RWPE2 (cell line): ENCODE measurements around the gene TBC1D2B.
A peak's percentile ranks its signal among the peaks of the same experiment; 100 is the strongest.
"Not testable (repeated sequence)": the region's sequence is repeated elsewhere in the genome, so short reads cannot be mapped to it uniquely, and the experiment has no call there.

Experiments
- ATAC-seq: fragments of 200-7000 bp; cut with Tn5 transposase; 3 replicates; pipeline ENCODE4 v1.9.1; 2021; ENCODE audit warnings: low read depth
- DNase-seq: peaks from one replicate; pipeline ENCODE4 v3.0.0-alpha.2; 2020; ENCODE audit warnings: low spot score
- H3K27ac ChIP-seq: fragments of 450-650 bp; 2 replicates; pipeline ENCODE4 v1.5.1; 2017; ENCODE audit warnings: mild to moderate bottlenecking; ENCODE audit not compliant: poor library complexity, severe bottlenecking
- H3K27me3 ChIP-seq: fragments of 250-450 bp; sonication (Bioruptor Pico); 2 replicates; pipeline ENCODE4 v1.5.1; 2021; ENCODE audit warnings: mild to moderate bottlenecking, moderate library complexity; ENCODE audit not compliant: insufficient read depth, poor library complexity, severe bottlenecking
- H3K36me3 ChIP-seq: fragments of 250-450 bp; sonication (Bioruptor Pico); 2 replicates; pipeline ENCODE4 v1.5.1; 2020; ENCODE audit warnings: low read depth, mild to moderate bottlenecking, moderate library complexity
- H3K4me1 ChIP-seq: fragments of 250-450 bp; sonication (Bioruptor Pico); 2 replicates; pipeline ENCODE4 v1.5.1; 2021; ENCODE audit warnings: mild to moderate bottlenecking, moderate library complexity; ENCODE audit not compliant: insufficient read depth, poor library complexity, severe bottlenecking
- H3K4me3 ChIP-seq: fragments of 250-450 bp; sonication (Bioruptor Pico); 2 replicates; pipeline ENCODE4 v1.5.1; 2021; ENCODE audit warnings: mild to moderate bottlenecking, moderate library complexity; ENCODE audit not compliant: severe bottlenecking
- H3K9me3 ChIP-seq: fragments of 250-450 bp; sonication (Bioruptor Pico); 2 replicates; pipeline ENCODE4 v1.5.1; 2021; ENCODE audit warnings: mild to moderate bottlenecking, moderate library complexity; ENCODE audit not compliant: severe bottlenecking
- CTCF ChIP-seq: fragments of 450-650 bp; IDR thresholded peaks from one replicate; pipeline ENCODE4 v1.5.1; 2017; ENCODE audit warnings: mild to moderate bottlenecking, moderate library complexity; ENCODE audit not compliant: poor library complexity, severe bottlenecking

The TBC1D2B gene

GRCh38 chr15:77992356-77993222 lies 84.9 kb downstream of the TBC1D2B start:
- TF ChIP-seq CTCF = no peak
- Histone ChIP-seq H3K4me3 (no peak overlapping the region), H3K27me3 (no peaks in the 10 kb centered on the region), H3K9me3 (no peaks in the 10 kb centered on the region), H3K4me1 (peaks cover 21% of the 10 kb centered on the region), H3K36me3 (peaks cover 5% of the 10 kb centered on the region; the same call in 1 of the 2 replicates), H3K27ac (peak overlapping the region; percentile 91)
- no peak for ATAC-seq
- DNase-seq = peak; percentile 67

DNA sequence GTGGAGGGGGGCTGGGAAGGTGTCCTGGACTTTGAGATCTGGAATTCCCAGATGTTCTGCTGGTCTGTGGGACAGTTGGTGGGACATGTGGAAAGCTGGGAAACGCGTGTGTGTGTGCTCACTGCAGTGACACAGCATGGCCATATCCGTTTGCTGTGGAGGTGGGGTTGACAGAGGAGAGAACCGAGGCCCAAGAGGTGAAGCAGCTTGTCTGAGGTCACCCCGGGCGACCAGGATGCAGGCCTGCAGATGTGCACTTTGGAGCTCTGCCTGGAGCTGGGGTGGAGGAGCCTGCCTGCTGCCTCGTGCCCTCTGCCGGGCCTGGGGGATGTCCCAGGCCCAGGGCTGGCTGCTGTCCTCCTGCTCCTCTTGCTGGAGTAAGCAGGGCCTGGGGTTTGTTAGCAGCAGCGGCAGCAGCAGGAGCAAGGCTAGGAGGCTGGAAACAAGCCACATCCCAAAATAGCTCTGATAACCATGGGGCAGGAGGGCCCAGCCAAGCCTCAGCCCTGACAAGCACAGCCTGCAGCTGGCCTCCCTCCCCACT lies 85.8 kb downstream of the TBC1D2B start:
- Histone ChIP-seq H3K4me1 (peaks cover 21% of the 10 kb centered on the region), H3K27ac (peak overlapping the region; percentile 20)
- H3K4me3 ChIP-seq, H3K27me3 ChIP-seq, H3K9me3 ChIP-seq, DNase-seq, H3K36me3 ChIP-seq, ATAC-seq: not testable (repeated sequence)

DNA sequence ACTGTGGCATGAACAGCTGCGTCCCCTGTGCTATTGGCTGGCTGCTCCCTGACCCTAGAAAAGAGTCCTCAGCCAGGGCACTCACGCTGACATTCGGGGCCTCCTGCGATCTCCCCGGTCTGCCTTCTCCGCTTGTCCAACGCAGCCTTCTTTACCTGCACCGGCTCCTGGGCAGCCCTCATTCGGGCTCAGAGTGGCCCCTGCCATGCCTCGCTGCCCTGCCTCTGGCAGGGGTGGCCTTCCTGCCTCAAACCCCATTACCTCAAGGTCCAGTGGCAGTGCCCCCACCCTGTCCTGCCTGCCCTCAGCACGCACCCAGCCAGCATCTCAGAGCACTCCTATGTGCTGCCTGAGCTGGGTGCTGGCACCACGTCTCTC lies 86.5 kb downstream of the TBC1D2B start:
- peak overlapping the region; percentile 20 for H3K27ac ChIP-seq
- no peaks in the 10 kb centered on the region for H3K27me3 ChIP-seq
- H3K4me1 ChIP-seq = peaks cover 21% of the 10 kb centered on the region
- no peaks in the 10 kb centered on the region for H3K9me3 ChIP-seq
- H3K4me3 ChIP-seq = no peak overlapping the region
- peaks cover 5% of the 10 kb centered on the region; the same call in 1 of the 2 replicates for H3K36me3 ChIP-seq
- DNase-seq (no peak), ATAC-seq (no peak)
- TF ChIP-seq CTCF = no peak

DNA sequence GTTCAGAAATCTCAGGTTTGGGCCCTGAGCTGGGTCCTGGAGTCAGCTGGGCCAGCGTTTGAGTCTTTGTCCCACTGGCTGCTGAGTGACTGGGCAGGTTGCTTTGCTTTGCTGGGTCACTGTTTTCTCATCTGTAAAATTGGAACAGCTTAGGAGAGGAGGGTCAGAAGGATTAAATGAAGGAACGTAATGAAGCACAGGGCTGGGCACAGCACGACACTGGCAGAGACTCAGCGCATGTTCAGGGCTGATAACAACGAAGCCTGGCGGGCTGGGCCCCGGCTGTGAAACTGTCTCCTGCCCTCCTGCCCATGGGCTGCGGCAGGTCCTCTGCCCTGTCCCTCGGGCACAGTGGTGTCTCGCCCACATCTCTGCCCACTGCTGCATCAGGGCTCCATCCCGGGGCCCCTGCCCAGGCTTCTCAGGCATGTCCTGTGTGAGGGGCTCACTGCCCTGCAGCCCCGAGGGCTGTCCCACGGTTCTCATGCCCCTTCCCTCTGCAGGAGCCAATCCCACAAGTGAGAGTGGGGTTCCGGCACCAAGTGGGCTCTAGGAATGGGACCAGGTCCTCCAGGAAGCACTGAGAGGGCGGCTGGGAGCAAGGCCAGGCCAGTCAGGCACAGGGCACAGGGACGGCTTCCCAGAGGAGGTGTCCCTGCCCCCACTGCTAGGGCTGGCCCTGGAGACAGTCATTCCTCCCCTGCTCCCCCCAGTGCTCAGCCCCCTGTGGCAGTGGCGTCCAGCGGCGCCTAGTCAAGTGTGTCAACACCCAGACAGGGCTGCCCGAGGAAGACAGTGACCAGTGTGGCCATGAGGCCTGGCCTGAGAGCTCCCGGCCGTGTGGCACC lies 88.0 kb downstream of the TBC1D2B start:
- DNase-seq (peak; percentile 66), ATAC-seq (no peak)
- Histone ChIP-seq H3K4me3 (no peak overlapping the region), H3K9me3 (no peaks in the 10 kb centered on the region), H3K27ac (no peak overlapping the region), H3K4me1 (peaks cover 15% of the 10 kb centered on the region), H3K36me3 (peaks cover 5% of the 10 kb centered on the region; the same call in 1 of the 2 replicates), H3K27me3 (no peaks in the 10 kb centered on the region)
- TF ChIP-seq CTCF = no peak
